Esophagus muscularis mucosa (tissue), 4 donors: ENCODE results near the gene MYO15B. TPM values are rescaled to one million over a fixed set of nuclear protein-coding genes. Genes with fewer than 3 reads are reported as not detected.

Experiments used
- DNase-seq: peaks from one replicate; pipeline ENCODE4 v3.0.0-alpha.2; 2017; ENCODE audit errors: extremely low spot score
- H3K27ac ChIP-seq, 4 donors: fragments of 200-600 bp; sonication (generic); replicated peaks in 1 of 4; 1 replicate in 3 of 4; 2 replicates in 1 of 4; pipeline ENCODE4 v1.5.1; 2016 to 2019; ENCODE audit warnings: mild to moderate bottlenecking in 1 of 4
- H3K27me3 ChIP-seq, 4 donors: fragments of 200-600 bp; sonication (generic); one replicate each; pipeline versions ENCODE4 v1.5.1 to v1.6.0; 2016 to 2019
- H3K36me3 ChIP-seq, 4 donors: fragments of 200-600 bp; sonication (generic); one replicate each; pipeline ENCODE4 v1.5.1; 2016 to 2019
- H3K4me1 ChIP-seq, 4 donors: fragments of 200-600 bp; sonication (generic); one replicate each; pipeline ENCODE4 v1.5.1; 2016 to 2019
- H3K4me3 ChIP-seq, 4 donors: fragments of 200-600 bp; sonication (generic); 1 replicate in 2 of 4; 2 replicates in 2 of 4; pipeline ENCODE4 v1.5.1; 2016 to 2019; ENCODE audit warnings: mild to moderate bottlenecking in 4 of 4, moderate library complexity in 1 of 4
- H3K9me3 ChIP-seq, 4 donors: fragments of 200-600 bp; sonication (generic); 1 replicate in 3 of 4; 2 replicates in 1 of 4; pipeline ENCODE4 v1.5.1; 2016 to 2019
- EP300 ChIP-seq: sonication (generic); formaldehyde crosslinking; IDR thresholded peaks from one replicate; pipeline ENCODE4 v1.6.1; 2017; ENCODE audit warnings: antibody characterized with exemption
- POLR2A ChIP-seq: fragments of 450-650 bp; IDR thresholded peaks from one replicate; pipeline ENCODE4 v1.6.1; 2017; ENCODE audit warnings: antibody characterized with exemption, moderate library complexity, mild to moderate bottlenecking, low read depth
- POLR2AphosphoS5 ChIP-seq, 2 donors: sonication (generic); formaldehyde crosslinking; IDR thresholded peaks; one replicate each; pipeline ENCODE4 v1.6.1; 2017; ENCODE audit warnings: antibody characterized with exemption in 2 of 2
- WGBS: methylation state at CpG from one replicate; pipeline ENCODE4 v1.1.5; 2018; 5-methylcytosine and 5-hydroxymethylcytosine counted together
- intact Hi-C: fragments of 100-400 bp; cut with DNase I; formaldehyde crosslinking; loops from one replicate; pipeline ENCODE4 v1.15.1; 2023
- total RNA-seq, 4 donors: library from RNA; depleted of rRNA; stranded (reverse); fragments of >200 nt; gene quantifications; one replicate each; pipeline versions ENCODE4 v1.1.0 to v1.2.1, GENCODE V29; 2016
- TF ChIP-seq, protein P1 (sequence below), 3 experiments: fragments of 200-600 bp in 2 of 3; fragments of 450-650 bp in 1 of 3; sonication (generic) in 2 of 3; IDR thresholded peaks; one replicate each; pipeline ENCODE4 v1.5.1; 2017 to 2019; ENCODE audit warnings: antibody characterized with exemption in 3 of 3, mild to moderate bottlenecking in 2 of 3, moderate library complexity in 1 of 3

MYO15B gene
- total RNA-seq, 4 donors from 2014 or later, result 34.5 to 61.9 (median 43.4) TPM

DNA sequence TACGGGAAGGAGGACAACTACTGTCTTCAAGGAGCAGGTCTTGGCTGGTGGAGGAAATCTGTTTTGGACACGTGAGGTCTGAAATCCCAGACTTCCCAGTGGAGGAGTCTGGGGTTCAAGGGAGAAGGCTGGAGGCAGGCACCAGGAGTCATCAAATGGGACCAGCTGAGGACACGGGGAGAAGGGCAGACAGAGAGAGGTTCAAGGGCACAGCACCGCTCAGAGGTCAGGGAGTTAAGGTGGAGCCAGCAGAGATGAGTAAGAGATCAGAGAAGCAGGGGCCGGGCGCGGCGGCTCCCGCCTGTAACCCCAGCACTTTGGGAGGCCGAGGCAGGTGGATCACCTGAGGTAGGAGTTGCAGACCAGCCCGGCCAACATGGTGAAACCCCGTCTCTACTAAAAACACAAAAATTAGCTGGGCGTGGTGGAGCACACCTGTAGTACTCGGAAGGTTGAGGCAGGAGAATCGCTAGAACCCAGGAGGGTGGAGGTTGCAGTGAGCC lies 35.2 kb downstream of the MYO15B start:
- 94% methylated on average over 15 of the region's 15 CpGs for WGBS
- Histone ChIP-seq H3K27ac (no peak overlapping the region), H3K4me1 (no peaks in the 10 kb centered on the region), H3K27me3 (no peaks in the 10 kb centered on the region), H3K36me3 (peaks cover 10 to 97% (median 90%) of the 10 kb centered on the region in 4 donors), H3K9me3 (no peaks in the 10 kb centered on the region), H3K4me3 (no peak overlapping the region)
- intact Hi-C loops, result no loop called here
- no peak for DNase-seq
- no peak for TF ChIP-seq EP300
- TF ChIP-seq POLR2A, result no peak
- TF ChIP-seq, protein P1, sequence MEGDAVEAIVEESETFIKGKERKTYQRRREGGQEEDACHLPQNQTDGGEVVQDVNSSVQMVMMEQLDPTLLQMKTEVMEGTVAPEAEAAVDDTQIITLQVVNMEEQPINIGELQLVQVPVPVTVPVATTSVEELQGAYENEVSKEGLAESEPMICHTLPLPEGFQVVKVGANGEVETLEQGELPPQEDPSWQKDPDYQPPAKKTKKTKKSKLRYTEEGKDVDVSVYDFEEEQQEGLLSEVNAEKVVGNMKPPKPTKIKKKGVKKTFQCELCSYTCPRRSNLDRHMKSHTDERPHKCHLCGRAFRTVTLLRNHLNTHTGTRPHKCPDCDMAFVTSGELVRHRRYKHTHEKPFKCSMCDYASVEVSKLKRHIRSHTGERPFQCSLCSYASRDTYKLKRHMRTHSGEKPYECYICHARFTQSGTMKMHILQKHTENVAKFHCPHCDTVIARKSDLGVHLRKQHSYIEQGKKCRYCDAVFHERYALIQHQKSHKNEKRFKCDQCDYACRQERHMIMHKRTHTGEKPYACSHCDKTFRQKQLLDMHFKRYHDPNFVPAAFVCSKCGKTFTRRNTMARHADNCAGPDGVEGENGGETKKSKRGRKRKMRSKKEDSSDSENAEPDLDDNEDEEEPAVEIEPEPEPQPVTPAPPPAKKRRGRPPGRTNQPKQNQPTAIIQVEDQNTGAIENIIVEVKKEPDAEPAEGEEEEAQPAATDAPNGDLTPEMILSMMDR (IDR thresholded peaks at IDR 0.05), result no peak
- no peak for TF ChIP-seq POLR2AphosphoS5 (IDR thresholded peaks at IDR 0.05)

DNA sequence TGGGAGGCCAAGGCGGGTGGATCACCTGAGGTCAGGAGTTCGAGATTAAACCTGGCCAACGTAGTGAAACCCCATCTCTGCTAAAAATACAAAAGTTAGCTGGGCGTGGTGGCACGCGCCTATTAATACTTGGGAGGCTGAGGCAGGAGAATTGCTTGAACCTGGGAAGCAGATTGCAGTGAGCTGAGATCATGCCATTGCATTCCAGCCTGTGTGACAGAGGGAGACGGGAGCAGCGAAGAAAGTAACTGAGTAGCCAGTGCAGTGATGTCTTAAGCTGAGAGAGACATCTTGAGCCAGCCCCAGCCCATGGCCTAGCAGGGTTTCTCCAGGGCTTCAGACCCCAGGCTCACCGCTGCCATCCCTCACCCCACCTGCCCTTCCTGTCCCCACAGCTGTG lies 35.8 kb downstream of the MYO15B start:
- TF ChIP-seq, protein P1 (IDR thresholded peaks at IDR 0.05), result no peak
- no peak for TF ChIP-seq POLR2A
- no peak for TF ChIP-seq EP300
- no peak for TF ChIP-seq POLR2AphosphoS5 (IDR thresholded peaks at IDR 0.05)
- H3K4me1 ChIP-seq, result no peaks in the 10 kb centered on the region
- no peak overlapping the region for H3K27ac ChIP-seq
- WGBS, result 80% methylated on average over 9 of the region's 9 CpGs
- no peak for DNase-seq
- H3K36me3 ChIP-seq, result peaks cover 10 to 96% (median 85%) of the 10 kb centered on the region in 4 donors
- intact Hi-C loops, result no loop called here
- no peaks in the 10 kb centered on the region for H3K27me3 ChIP-seq
- no peak overlapping the region for H3K4me3 ChIP-seq
- no peaks in the 10 kb centered on the region for H3K9me3 ChIP-seq

DNA sequence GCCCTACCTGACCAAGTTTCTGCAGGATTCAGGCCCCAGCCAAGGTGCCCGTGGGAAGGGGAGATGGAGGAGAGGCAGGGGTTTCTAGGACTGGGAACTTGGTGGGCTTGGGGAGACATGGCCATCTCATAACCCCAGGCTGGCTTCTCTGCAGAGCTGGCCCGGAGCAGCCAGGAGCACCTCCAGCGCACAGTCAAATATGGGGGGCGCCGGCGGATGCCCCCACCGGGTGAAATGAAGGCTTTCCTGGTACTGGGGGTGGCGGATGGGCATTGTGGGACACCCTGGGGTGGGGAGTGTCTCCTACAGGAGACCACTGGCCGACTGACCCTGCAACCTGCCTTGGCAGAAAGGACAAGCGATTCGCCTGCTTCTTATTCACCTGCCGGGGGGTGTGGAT lies 36.4 kb downstream of the MYO15B start:
- TF ChIP-seq, protein P1 (IDR thresholded peaks at IDR 0.05), result no peak
- TF ChIP-seq EP300 (no peak), POLR2AphosphoS5 (IDR thresholded peaks at IDR 0.05) (no peak), POLR2A (no peak)
- no peaks in the 10 kb centered on the region for H3K4me1 ChIP-seq
- WGBS, result 92% methylated on average over 7 of the region's 12 CpGs
- peaks cover 10 to 94% (median 81%) of the 10 kb centered on the region in 4 donors for H3K36me3 ChIP-seq
- no peak overlapping the region for H3K4me3 ChIP-seq
- intact Hi-C loops, result no loop called here
- H3K27me3 ChIP-seq, result no peaks in the 10 kb centered on the region
- no peaks in the 10 kb centered on the region for H3K9me3 ChIP-seq
- H3K27ac ChIP-seq, result no peak overlapping the region
- no peak for DNase-seq

DNA sequence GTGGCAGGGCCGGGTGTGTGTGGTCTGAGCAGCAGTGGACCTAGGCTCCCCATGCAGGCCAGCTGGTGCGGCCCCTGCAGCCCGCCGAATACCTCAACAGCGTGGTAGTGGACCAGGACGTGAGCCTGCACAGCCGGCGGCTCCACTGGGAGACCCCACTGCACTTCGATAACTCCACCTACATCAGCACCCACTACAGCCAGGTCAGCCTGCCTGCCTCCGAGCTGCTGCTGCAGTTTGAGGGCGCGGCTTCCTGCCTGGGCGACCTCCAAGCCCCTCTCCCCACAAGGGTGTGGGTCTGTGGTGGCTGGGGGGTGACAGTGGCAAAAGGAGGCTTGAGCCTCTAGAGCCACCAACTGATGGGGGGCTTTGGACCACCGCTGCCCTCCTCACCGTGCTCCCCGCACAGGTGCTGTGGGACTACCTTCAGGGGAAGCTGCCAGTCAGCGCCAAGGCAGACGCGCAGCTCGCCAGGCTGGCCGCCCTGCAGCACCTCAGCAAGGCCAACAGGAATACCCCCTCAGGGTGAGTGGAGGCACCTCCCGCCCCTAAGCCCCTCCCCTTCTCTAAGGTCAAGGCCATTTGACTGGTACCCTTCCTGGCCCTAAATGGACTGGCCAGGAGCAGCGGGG lies 37.2 kb downstream of the MYO15B start:
- TF ChIP-seq POLR2AphosphoS5 (IDR thresholded peaks at IDR 0.05), result no peak
- TF ChIP-seq, protein P1 (IDR thresholded peaks at IDR 0.05), result no peak
- TF ChIP-seq POLR2A, result no peak
- TF ChIP-seq EP300, result no peak
- H3K27ac ChIP-seq, result no peak overlapping the region
- no peaks in the 10 kb centered on the region for H3K9me3 ChIP-seq
- H3K27me3 ChIP-seq, result no peaks in the 10 kb centered on the region
- peaks cover 10 to 89% (median 74%) of the 10 kb centered on the region in 4 donors for H3K36me3 ChIP-seq
- no peaks in the 10 kb centered on the region for H3K4me1 ChIP-seq
- no peak overlapping the region for H3K4me3 ChIP-seq
- intact Hi-C loops, result no loop called here
- DNase-seq, result no peak
- 86% methylated on average over 13 of the region's 23 CpGs for WGBS
